HEK293T (cell line): Measurements from ENCODE around the gene INHBA.

Source experiments
- ARNT ChIP-seq: fragments of 450-650 bp; IDR thresholded peaks from 2 replicates; pipeline ENCODE4 v1.6.1; 2017; ENCODE audit warnings: mild to moderate bottlenecking
- BHLHE40 ChIP-seq: fragments of 450-650 bp; IDR thresholded peaks from 2 replicates; pipeline ENCODE4 v1.6.1; 2016; ENCODE audit warnings: mild to moderate bottlenecking, moderate library complexity, borderline replicate concordance
- CTBP1 ChIP-seq: fragments of 450-650 bp; IDR thresholded peaks from 2 replicates; pipeline ENCODE4 v1.6.1; 2016; ENCODE audit warnings: borderline replicate concordance
- ELF4 ChIP-seq: fragments of 450-650 bp; IDR thresholded peaks from 2 replicates; pipeline ENCODE4 v1.6.1; 2017; ENCODE audit warnings: antibody characterized with exemption
- FOXA1 ChIP-seq: fragments of 450-650 bp; IDR thresholded peaks from 2 replicates; pipeline ENCODE4 v1.6.1; 2016; ENCODE audit warnings: mild to moderate bottlenecking
- FOXK2 ChIP-seq: fragments of 450-650 bp; IDR thresholded peaks from 2 replicates; pipeline ENCODE4 v1.6.1; 2016; ENCODE audit warnings: mild to moderate bottlenecking
- HDGF ChIP-seq: fragments of 450-650 bp; IDR thresholded peaks from 2 replicates; pipeline ENCODE4 v1.6.1; 2017; ENCODE audit warnings: antibody characterized with exemption, borderline replicate concordance
- NFRKB ChIP-seq: fragments of 450-650 bp; IDR thresholded peaks from 2 replicates; pipeline ENCODE4 v1.6.1; 2016; ENCODE audit warnings: mild to moderate bottlenecking, moderate library complexity
- SP1 ChIP-seq: fragments of 450-650 bp; IDR thresholded peaks from 2 replicates; pipeline ENCODE4 v1.6.1; 2017
- SUZ12 ChIP-seq: fragments of 450-650 bp; IDR thresholded peaks from 2 replicates; pipeline ENCODE4 v1.6.1; 2016; ENCODE audit warnings: mild to moderate bottlenecking
- TARDBP ChIP-seq: fragments of 450-650 bp; IDR thresholded peaks from 2 replicates; pipeline ENCODE4 v1.6.1; 2016
- TF ChIP-seq, protein P1 (sequence below): fragments of 450-650 bp; IDR thresholded peaks from 2 replicates; pipeline ENCODE4 v1.6.1; 2016

DNA sequence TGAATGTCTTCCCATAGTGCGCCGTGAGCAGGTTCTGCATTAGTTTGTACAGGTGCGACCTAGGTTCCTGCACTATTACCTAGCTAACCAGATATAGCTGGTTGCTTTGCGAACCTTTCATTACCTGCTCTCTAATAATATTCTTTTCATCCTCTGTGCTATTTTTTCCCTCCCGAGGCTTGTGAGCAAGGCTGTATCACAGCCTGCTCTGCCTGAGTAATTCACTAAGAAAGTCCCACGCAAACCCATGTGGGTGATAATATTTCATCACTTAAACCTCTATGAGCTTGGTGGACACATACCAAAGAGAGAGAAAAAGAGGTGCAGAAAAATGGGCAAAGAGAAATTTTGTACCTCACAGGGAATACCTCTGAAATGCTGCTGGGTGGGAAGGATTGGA is 8.4 kb downstream of the INHBA start:
- TF ChIP-seq FOXK2 (no peak), ELF4 (no peak), NFRKB (no peak), SP1 (no peak), FOXA1 (no peak), TARDBP (no peak), HDGF (no peak), BHLHE40 (no peak), CTBP1 (no peak), SUZ12 (no peak), ARNT (no peak)
- TF ChIP-seq, protein P1, sequence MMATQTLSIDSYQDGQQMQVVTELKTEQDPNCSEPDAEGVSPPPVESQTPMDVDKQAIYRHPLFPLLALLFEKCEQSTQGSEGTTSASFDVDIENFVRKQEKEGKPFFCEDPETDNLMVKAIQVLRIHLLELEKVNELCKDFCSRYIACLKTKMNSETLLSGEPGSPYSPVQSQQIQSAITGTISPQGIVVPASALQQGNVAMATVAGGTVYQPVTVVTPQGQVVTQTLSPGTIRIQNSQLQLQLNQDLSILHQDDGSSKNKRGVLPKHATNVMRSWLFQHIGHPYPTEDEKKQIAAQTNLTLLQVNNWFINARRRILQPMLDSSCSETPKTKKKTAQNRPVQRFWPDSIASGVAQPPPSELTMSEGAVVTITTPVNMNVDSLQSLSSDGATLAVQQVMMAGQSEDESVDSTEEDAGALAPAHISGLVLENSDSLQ = no peak
